Activated T-helper 1 cell treated with Interleukin-2 at 50 U/mL for 16 hours (primary cell): ENCODE results near the gene MRPL28.
A peak's percentile ranks its signal among the peaks of the same experiment; 100 is the strongest.
"Not testable (repeated sequence)": the region's sequence is repeated elsewhere in the genome, so short reads cannot be mapped to it uniquely, and the experiment has no call there.

ENCODE experiments used
- DNase-seq: peaks from one replicate; pipeline ENCODE4 v3.0.0-alpha.2; 2020; ENCODE audit warnings: low read depth

MRPL28 gene

GRCh38 chr16:359871-360697 lies 10.3 kb downstream of the MRPL28 start:
- DNase-seq: no peak

GRCh38 chr16:359067-359763 lies 11.1 kb downstream of the MRPL28 start:
- DNase-seq: no peak

GRCh38 chr16:356741-357140 lies 13.6 kb downstream of the MRPL28 start:
- no peak for DNase-seq

GRCh38 chr16:354971-355461 lies 15.3 kb downstream of the MRPL28 start:
- no peak for DNase-seq

- DNase-seq: no peak
These were observed 16.0 kb downstream of the MRPL28 start for GRCh38 chr16:354291-354881.

- DNase-seq: no peak
These were observed 16.7 kb downstream of the MRPL28 start for GRCh38 chr16:353404-354290.

- peak; percentile 100 for DNase-seq
These were observed 17.6 kb downstream of the MRPL28 start, which contains the start of gene AXIN1 for GRCh38 chr16:352547-353403. AXIN1 (minus strand) TSS chr16:352723; CDS start chr16:347025, 5,698 bp downstream.

GRCh38 chr16:351804-352520 lies 18.4 kb downstream of the MRPL28 start:
- peak; percentile 27 for DNase-seq

- no peak for DNase-seq
These were observed 20.1 kb downstream of the MRPL28 start for GRCh38 chr16:350203-350602.

- DNase-seq: no peak
These were observed 21.1 kb downstream of the MRPL28 start for GRCh38 chr16:349211-349610.

GRCh38 chr16:348495-348894 lies 21.8 kb downstream of the MRPL28 start:
- DNase-seq: not testable (repeated sequence)

- no peak for DNase-seq
These were observed 23.1 kb downstream of the MRPL28 start for GRCh38 chr16:347203-347602.

- no peak for DNase-seq
These were observed 23.8 kb downstream of the MRPL28 start for GRCh38 chr16:346587-346986.

GRCh38 chr16:345772-346171 lies 24.6 kb downstream of the MRPL28 start:
- DNase-seq: no peak

- DNase-seq: no peak
These were observed 27.7 kb downstream of the MRPL28 start for GRCh38 chr16:342455-343213.

- DNase-seq: not testable (repeated sequence)
These were observed 28.4 kb downstream of the MRPL28 start for GRCh38 chr16:341974-342336.

GRCh38 chr16:341095-341973 lies 29.0 kb downstream of the MRPL28 start:
- DNase-seq: not testable (repeated sequence)

- no peak for DNase-seq
These were observed 29.8 kb downstream of the MRPL28 start for GRCh38 chr16:340370-341091.
